ENCODE results near the gene ELOVL6.

- TF ChIP-seq CTCF (IDR thresholded peaks at IDR 0.05 in 2 of 3, conservative IDR thresholded peaks at IDR 0.05 in 1 of 3; ENCODE audit: insufficient read depth in 2 of 3, low read depth in 1 of 3, low read length in 3 of 3): no peak
- no peak for TF ChIP-seq NRF1 (conservative IDR thresholded peaks at IDR 0.05 in 1 of 2, IDR thresholded peaks at IDR 0.05 in 1 of 2)
Observed at GRCh38 chr4:110224812-110225211, 26.4 kb upstream of the ELOVL6 start.
